DMS 273 (cell line): ENCODE data around the gene PSMB11.

ENCODE experiments used
- DNase-seq: peaks from one replicate; lab custom pipeline; 2025; ENCODE audit not compliant: unreplicated experiment; lab: John Stamatoyannopoulos, UW

Gene PSMB11

DNA sequence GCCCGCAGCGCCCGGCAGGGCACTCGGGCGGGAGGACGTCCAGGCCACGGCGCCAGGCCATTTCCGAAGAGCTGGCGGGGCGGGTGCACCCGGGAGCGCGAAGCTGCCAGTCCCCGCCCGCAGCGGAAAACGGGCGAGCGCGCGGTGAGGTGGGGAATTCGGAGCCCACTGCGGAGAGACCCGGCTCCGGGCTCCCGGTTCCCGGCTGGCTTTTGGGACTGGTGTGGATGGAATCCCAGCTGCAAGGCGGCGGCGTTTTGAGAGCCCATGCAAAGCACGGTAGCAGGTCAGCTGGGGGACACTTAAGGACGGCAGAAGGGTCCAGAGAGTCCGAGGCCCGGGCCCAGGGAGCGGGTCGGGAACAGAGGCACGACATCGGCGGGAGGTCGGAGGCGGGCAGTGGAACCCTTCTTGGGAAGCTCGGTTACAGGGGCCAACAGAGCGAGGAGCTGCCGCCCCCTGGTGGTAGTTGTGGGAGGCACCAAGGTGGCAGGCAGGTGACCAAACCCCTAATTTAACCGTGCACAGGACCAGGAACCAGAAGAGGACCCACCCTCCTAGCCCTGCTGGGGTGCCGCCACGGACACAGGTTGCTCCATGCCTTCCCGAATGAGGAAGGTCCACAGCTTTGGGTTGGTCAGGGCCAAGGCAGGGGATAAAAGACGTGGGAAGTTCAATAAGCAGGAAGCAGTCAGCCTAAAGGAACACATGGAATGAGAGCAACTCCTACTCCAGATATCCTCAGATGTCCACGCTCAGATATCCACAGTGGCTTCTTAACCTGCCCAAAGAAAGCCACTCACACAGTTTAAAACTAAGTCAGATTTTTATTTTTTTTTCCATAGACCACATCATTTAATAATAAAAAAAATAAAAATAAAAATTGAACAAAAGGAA, 16.0 kb downstream of the PSMB11 start:
- DNase-seq = no peak

DNA sequence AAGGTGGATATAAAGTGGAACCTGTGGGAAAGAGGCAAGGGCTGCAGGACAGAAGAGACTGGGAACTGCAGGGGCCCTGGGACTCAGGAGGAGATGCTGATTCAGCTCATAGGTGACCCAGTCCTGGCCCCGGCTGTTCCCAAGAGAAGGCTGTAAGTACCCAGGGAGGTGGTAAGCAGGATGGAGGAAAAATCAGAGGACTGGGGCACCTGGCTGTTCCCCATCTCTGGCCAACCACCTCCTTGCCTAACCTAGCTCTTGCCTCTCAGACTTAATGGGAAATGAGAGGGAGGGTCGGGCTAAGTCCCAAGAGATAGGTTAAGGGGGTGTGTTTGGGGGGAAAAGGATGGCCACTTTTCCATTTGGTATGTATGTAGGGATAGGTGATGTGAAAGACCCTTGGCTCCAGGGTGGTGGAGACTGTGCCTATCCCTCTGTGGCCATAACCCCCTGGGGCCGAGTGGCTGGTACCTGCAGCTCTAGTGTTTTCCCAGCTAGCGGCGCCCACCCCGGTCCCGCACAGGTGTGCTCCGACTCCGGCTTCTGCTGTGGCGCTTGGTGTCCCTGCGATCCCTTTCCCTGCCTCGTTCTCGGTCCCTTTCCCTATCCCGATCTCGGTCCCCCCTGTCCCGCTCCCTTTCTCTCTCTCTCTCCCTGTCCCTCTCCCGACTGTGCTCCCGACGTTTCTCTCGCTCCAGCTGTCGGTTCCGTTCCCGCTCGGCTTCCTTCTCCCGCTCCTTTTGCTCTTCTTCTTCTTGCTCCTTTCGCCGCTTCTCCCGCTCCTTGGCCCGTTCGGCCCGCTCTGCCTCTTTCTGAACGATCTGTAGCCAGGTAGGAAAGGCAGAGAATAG, 16.9 kb downstream of the PSMB11 start:
- DNase-seq = no peak

DNA sequence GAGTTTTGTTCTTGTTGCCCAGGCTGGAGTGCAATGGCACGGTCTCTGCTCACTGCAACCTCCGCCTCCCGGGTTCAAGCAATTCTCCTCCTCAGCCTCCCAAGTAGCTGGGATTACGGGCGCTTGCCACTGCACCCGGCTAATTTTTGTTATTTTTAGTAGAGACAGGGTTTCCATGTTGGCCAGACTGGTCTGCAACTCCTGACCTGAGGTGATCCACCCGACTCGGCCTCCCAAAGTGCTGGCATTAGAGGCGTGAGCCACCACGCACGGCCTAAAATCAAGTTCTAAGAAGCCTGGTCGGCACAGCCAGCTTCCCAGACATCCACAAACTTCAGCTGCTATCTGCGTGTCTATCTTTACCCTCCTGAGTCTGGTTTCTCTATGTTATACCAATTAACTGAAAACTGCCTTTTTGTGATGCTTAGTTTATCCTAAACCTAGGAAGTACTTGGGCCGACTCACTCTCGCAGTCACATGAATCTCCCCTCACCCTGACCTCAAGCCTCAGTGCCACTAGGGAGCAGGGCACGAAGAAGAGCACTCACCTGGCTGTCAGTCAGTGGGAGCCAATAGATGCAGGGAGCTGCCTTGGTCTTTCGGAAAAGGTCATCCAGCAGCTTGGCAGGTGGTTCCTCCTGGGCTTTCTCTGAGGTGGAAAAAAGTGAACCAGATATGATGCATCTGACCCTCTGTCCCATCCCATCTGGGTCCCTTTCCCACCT, 18.7 kb downstream of the PSMB11 start:
- DNase-seq = no peak

DNA sequence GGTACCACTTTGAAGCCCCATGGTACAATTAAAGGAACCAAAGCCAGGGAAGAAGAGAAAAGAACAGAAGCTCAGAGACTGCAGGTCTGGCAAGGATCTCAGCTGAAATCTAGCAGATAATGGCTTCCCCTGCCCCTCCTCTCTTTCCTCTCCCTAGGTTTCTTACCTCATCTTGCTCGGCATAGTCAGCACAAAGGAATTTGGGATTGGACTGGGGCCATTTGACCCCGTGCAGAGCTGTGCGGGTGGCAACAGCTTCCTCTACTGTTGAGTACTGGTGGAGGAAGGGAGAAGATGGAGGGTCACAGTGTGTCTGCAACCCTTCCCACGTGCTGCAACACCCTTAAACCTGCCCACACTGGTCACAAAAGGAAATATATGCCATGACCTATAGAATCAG, 20.0 kb downstream of the PSMB11 start:
- DNase-seq = no peak

- no peak for DNase-seq
These were observed 21.6 kb downstream of the PSMB11 start for GRCh38 chr14:23063601-23064000.

- DNase-seq = no peak
These were observed 24.4 kb downstream of the PSMB11 start for GRCh38 chr14:23066368-23066767.

GRCh38 chr14:23066855-23067744, 25.1 kb downstream of the PSMB11 start:
- no peak for DNase-seq

GRCh38 chr14:23067847-23068788, 26.1 kb downstream of the PSMB11 start:
- DNase-seq = no peak

GRCh38 chr14:23068789-23069412, 26.9 kb downstream of the PSMB11 start:
- no peak for DNase-seq

DNA sequence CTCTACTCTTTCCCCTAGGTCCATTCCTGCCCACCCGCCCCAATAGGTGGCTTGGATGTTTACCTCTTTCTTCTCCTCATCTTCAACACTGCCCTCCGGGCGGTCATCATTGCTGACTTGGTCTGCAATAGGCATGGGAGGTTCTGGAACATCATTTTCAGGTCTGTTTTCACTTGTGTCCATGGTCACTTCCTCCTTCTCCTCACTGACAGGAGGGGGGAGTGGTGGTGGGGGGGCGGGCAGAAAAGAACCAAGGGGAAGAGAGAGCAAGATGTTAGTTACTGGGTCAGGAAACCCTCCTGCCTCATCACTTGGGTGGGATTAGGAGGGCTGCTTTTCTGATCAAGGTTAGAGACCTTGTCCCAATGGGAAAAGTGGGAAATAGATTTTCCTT, 27.4 kb downstream of the PSMB11 start:
- DNase-seq = no peak

- DNase-seq = no peak
These were observed 28.5 kb downstream of the PSMB11 start for GRCh38 chr14:23070262-23071129.

GRCh38 chr14:23071244-23071920, 29.4 kb downstream of the PSMB11 start:
- no peak for DNase-seq

DNA sequence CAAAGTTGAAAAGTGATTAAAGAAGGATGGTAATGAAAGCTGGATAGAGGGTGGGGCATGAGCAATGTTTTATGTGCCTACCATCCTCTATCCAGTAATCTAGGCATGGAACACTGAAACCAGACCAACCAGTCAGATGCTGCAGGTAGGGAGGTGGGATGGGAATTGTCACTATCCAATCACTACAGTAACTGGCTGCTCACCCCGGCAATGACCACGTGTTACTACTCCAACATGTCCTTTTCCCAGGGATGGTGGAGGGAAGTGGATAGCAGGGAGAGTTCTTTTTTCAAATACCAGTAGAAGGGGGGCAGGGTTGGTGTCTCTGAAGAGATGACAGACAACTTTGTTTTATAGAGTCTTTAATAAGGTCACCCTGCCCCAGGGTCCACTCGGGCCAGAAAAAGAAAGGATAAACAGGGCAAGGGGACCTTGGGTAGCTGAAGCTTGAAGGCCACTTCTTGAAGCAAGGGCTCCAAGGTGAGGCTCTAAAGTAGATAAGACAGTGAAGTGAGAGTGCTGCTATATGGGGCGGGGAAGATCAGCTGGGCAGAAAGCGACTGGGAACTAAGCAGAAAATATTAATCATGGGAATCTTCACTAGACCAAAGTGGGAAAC, 30.0 kb downstream of the PSMB11 start:
- DNase-seq = no peak

DNA sequence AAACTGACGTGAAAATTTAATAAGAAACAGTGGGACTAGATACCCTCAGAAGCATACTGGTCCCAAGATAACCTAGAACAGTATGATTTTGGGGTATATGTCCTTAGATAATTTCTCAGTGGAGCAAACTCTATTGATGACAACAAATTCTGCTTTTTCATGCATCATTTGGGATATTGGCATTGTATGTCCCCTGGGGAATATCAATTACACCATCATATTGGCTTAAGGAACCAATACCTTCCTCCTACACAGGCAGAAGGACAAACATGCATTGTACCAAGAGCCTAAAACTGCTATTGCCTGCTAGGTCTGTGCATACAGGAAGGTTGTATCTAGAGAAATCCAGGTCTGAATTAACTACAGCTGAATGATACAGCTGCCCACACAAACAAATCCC, 32.9 kb downstream of the PSMB11 start:
- no peak for DNase-seq

DNA sequence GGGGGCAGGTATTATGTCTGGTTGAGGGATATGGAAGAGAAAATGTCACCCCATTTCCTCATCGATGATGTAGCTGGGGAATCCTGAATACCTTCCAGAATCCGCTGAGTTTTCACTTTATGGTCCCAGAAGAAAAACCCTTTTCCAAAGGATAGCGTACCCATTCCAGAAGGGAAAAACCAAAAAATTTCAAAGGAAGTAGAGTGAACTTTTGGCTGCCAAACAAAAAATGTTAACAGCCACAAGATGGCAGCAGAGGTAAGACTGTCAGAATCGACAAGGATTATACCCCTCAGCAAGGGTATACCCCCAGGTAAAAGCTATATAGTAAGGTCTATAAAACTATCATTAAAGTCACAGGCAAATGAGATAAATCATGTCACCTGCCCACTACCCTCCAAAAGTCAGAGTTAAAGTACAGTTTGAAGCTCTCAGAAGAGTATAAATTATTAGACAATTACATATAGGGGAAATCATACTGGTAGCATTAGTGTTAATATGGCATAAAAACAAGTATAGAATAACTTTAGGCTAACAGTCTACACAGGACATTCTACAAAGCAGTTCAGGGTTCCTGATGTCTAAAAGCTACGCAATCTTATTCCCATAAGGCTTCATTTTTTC, 34.9 kb downstream of the PSMB11 start:
- DNase-seq = no peak

GRCh38 chr14:23077962-23078361, 36.0 kb downstream of the PSMB11 start:
- DNase-seq = no peak
